Ecto neural progenitor cell (in vitro differentiated cells): Measurements from ENCODE around the gene SNAP25.

Source experiments
- DNase-seq: peaks from one replicate; pipeline ENCODE4 v3.0.0-alpha.2; 2018; ENCODE audit warnings: low spot score

SNAP25 gene

DNA sequence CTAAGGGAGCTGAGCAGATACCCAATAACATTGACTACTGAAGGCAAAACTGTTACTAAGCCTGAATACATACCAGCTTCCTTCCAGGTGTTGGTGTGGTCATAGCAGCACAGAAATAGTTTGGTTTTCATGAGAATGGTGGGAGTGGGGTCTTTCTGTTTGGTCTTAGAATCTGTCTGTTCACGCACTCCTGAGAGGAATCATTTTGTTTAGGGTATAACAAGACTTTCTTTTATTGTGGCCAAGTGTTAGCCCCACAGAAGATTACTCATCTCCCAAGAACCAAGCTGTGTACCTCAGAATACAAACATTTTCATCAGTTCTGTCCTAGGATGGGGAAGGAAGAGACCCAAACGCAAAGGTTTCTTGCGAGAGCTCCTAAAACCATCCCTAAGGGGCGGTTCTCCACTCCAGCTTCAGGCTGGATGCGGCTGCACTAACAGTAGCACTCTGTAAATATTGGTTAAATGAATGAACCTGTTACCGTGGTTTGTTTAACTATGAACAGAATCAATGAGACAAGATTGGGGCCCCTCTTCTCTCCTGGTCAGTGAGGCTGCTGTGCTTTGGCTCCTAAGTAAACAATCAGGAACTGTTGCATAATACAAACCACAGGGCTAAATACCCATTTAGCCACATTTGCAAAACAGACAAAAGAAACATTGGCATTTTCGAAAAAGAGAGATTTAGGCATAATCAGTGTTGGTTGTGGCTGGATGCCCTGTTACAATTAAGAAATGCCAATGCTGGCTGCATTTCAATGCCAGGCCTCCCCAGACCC is 44.9 kb downstream of the SNAP25 start:
- DNase-seq, result no peak

DNA sequence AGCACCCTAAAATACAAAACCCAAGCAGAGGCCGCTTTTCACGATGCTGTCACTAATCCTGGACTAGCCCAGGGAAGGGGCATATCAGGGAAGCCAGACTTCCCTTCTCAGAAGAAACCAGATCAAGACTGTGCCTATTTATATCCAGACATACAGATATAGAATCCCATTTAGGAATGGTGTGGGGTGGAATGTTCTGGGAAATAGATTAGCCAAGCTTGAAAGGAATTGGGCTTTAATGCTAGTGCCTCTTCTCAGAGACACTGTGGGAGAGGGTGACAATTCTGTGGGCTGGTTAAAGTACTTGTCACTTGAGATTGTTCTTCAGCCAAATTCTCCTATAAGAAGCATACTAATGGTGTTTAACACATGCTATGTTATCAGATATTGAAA is 45.5 kb downstream of the SNAP25 start:
- no peak for DNase-seq

- DNase-seq, result no peak
These were observed 50.0 kb downstream of the SNAP25 start for GRCh38 chr20:10268636-10269035.

GRCh38 chr20:10270630-10271029 is 52.0 kb downstream of the SNAP25 start:
- DNase-seq, result no peak

GRCh38 chr20:10271494-10272219 is 53.0 kb downstream of the SNAP25 start:
- no peak for DNase-seq

DNA sequence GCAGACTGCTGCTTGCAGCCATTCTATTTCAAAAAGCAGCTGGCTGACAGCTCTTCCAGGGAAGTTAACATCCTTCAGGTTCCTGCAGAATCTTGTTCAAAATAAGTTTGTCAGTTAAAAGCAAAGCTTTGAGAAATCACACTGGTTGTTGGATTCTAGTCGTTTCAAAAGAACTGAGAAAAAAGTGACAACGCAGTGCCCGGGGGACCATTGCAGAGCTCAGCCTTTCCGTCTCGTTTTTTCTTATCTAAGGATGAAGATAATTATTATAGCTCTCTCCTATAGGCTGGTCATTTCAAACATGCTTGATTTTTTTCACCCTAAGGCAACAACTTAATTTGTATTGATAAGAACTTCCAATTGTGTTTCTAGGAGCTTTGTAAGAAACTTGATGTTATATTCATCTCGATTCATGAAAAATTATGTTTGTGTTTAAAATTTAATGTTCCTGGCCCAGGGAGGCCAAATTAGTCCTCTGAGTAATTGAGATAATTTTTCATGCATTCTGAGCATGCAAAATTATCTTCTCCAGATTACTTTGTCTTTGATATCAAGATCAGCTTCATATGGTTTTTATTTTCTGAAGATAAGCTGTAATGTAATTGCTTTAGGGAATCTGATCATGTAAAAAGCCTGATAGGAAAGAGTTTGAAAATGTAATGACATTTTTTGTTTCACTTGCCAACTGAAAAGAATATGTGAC is 58.4 kb downstream of the SNAP25 start:
- no peak for DNase-seq

GRCh38 chr20:10277616-10278015 is 59.0 kb downstream of the SNAP25 start:
- no peak for DNase-seq

DNA sequence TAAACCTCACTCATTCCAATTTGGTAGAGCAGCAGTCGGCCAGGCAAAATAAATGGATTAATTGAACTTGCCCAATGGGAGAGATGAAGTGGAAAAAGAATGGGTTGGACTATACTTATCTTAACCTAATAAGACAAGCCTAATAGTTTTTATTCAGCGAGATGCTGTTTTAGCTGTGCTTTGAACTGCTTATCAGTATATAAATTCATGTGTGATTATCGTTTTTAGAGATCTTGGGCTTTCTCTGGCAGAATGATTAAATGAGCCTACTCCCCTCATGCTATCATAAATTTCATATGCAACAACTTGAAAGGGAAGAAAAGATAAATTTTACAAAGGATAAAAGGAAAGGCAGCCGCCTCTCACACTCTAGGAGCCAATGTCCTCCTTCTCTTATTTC is 59.8 kb downstream of the SNAP25 start:
- DNase-seq, result no peak

DNA sequence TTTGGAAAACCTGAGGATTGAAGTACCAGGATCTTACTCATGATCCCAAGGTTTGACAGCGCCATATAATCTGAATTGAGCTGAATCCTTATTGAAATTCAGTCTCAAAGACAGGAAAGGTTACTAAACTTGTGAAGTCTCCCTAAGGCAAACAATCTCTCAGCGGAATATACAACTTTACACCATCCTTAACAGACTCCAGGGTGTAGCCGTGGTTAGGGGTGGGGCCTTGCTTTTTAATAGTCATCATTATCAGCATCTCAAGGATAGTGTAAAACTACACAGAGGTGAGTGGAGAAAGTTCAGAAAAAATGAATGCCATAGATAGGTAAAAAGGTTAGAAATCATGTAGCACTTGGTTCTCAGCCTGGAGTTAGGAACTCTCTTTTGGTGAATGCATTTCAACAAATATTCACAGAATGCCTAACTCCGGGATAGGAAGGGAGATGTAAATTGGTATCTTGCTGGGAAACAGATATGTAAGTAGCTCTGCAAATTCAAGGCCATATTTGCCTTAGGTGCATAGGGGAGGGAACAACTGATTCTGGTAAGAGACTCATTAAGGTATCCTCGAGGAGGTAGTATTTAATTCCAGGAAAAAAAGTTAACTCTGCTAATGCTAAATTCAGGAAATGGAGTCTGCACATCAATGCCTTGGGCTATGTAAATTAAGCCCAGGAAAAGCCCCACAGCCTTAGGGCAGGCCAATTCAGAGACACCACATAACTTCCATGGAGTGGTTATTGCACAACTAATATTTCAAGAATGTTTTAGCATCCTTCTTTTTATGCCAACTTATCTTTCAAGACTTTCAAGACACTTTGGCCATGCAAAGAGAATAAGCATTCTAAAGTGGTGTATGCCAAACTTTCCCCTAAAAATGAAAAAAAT is 61.6 kb downstream of the SNAP25 start:
- no peak for DNase-seq

GRCh38 chr20:10281911-10282310 is 63.3 kb downstream of the SNAP25 start:
- DNase-seq, result no peak

- no peak for DNase-seq
These were observed 64.4 kb downstream of the SNAP25 start for GRCh38 chr20:10282979-10283456.

- DNase-seq, result no peak
These were observed 67.7 kb downstream of the SNAP25 start for GRCh38 chr20:10286356-10286755.

- DNase-seq, result no peak
These were observed 69.8 kb downstream of the SNAP25 start for GRCh38 chr20:10288421-10288820.

GRCh38 chr20:10288954-10289646 is 70.5 kb downstream of the SNAP25 start:
- DNase-seq, result no peak

- DNase-seq, result no peak
These were observed 73.1 kb downstream of the SNAP25 start for GRCh38 chr20:10291568-10292248.

GRCh38 chr20:10297223-10297622 is 78.6 kb downstream of the SNAP25 start:
- no peak for DNase-seq

- DNase-seq, result no peak
These were observed 79.1 kb downstream of the SNAP25 start for GRCh38 chr20:10297684-10298240.

GRCh38 chr20:10300582-10301446 is 82.2 kb downstream of the SNAP25 start:
- no peak for DNase-seq

DNA sequence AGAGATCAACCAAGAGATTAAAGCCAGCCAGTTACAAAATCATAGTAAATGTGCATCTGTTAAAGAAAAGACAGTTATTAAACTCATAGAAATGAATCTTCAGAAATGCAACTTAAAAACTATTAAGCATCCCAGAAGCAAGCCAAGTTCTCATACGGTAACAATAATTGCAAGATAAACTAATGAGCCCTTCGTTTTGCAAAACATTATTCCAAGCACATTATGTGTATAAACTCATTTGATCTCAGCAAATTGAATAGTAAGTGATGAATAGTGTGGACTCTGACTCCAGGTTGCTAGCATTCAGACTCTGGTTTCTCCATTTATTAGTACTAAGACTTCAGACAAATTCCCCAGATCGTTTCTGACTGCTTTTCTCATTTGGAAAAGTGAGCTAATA is 85.2 kb downstream of the SNAP25 start:
- no peak for DNase-seq
